GM19328 (cell line): Measurements from ENCODE around the gene TFAP2C.
"Not testable (repeated sequence)": the region's sequence is repeated elsewhere in the genome, so short reads cannot be mapped to it uniquely, and the experiment has no call there.

Source experiments
- ATAC-seq: cut with Tn5 transposase; IDR thresholded peaks from one replicate; pipeline ENCODE4 v1.9.1; 2021; ENCODE audit warnings: mild to moderate bottlenecking, moderate library complexity; ENCODE audit not compliant: unreplicated experiment

TFAP2C gene

GRCh38 chr20:56637576-56637975 lies 8.5 kb downstream of the TFAP2C start:
- no peak for ATAC-seq

GRCh38 chr20:56646599-56646998 lies 17.5 kb downstream of the TFAP2C start:
- no peak for ATAC-seq

DNA sequence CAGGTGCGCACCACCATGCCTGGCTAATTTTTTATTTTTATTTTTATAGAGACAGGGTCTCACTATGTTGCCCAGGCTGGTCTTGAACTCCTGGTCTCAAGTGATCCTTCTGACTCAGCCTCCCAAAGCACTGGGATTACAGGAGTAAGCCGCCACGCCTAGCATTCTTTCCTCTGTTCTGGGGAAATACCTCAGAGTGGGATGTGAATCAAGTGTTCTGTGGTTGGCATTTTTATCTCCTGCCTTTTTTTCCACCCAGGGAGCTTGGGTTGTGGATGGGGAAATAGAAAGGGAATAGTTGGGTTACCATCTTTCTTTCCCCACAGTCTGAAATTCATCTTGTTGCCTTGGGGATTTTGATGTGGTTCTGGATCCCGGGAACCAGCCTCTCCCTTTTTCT lies 24.1 kb downstream of the TFAP2C start:
- no peak for ATAC-seq

DNA sequence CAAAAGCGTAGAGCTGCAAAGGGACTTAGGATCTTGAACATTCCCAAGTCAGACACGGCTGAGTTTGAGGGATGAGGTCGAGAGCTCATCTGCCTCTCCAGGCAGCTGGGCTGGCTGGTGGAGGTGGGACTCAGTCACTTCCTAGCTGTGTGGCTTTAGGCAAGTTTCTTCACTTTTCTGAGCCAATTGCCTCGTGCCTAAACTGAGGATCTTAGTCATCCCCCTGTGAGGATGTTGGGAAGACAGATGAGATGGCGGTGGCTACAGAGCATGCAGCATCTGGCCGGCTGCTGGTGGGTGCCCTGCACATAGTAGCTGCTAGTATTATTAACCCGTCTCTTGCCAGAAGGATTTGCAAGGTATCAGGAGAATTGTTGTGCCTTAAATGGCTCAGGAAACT lies 27.5 kb downstream of the TFAP2C start:
- ATAC-seq: no peak

DNA sequence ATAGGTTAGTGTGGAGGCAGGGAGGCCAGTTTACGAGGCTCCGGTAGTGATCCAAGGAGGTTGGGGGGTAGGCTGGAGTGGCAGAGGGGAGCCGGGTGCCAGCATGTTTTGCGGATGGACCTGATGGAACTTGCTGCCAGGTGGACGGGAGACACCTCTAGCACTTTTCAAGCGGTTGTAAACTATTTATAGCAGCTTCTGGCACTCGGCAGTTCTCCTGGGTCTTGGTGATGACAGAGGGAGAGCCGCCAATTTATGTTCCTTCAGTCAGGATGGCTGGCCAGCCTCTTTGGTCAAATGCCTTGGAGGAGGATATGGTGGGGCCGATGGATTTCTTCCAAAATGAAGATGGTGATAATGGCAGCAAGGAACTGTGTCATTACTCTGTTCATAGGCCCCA lies 28.8 kb downstream of the TFAP2C start:
- ATAC-seq: no peak

DNA sequence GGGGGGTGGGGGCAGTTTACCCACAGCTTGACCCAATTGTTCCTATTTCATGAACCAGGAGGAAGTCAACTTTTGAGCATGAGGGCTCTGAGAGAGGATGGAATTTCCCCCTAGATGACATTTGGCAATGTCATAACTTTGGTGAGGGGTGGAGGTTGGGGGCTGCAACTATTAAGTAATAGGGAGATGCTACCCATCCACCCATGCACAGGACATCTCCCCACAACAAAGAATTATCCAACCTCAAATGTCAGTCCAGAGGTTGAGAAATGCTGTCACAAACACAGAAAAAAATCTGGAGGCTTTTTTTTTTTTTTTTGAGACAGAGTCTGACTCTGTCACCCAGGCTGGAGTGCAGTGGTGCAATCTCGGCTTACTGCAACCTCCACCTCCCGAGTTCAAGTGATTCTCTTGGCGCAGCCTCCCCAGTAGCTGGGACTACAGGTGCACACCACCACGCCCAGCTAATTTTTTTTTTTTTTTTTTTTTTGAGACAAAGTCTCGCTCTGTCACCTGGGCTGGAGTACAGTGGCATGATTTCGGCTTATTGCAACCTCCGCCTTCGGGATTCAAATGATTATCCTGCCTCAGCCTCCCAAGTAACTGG lies 29.3 kb downstream of the TFAP2C start:
- not testable (repeated sequence) for ATAC-seq

GRCh38 chr20:56663660-56664059 lies 34.6 kb downstream of the TFAP2C start:
- no peak for ATAC-seq

DNA sequence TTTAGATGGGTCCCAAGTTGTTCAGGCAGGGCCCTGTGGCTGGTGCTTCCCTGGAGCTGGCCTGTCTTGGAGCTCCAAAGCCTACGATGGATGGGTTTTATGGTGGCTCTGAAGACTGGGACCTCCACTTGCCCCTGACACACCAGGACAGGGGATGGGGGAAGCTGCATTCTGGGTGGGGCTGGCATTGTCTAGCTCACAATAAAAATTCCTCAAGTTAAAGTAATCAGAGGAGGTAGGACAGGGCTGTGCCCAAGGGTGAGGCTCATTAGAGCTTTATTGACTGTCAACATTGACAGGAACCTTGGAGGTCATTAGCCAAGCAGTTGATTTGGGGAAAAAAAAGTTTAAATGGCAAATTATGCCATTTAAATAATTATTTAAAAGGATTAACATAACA lies 35.7 kb downstream of the TFAP2C start:
- no peak for ATAC-seq

DNA sequence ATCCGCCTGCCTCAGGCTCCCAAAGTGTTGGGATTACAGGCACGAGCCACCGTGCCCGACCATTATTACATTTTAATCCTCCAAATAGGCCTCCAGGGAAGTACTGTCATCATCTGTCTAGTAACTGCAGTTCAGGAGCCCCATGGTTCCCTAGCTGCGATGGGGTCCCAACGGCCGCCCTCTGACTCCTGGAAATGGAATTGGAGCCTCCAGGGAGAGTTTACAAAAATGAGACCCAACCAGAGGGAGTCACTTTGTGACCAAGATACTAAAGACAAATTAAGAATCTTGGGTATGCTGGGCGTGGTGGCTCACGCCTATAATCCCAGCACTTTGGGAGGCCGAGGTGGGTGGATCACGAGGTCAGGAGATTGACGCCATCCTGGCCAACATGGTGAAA lies 36.7 kb downstream of the TFAP2C start:
- no peak for ATAC-seq

DNA sequence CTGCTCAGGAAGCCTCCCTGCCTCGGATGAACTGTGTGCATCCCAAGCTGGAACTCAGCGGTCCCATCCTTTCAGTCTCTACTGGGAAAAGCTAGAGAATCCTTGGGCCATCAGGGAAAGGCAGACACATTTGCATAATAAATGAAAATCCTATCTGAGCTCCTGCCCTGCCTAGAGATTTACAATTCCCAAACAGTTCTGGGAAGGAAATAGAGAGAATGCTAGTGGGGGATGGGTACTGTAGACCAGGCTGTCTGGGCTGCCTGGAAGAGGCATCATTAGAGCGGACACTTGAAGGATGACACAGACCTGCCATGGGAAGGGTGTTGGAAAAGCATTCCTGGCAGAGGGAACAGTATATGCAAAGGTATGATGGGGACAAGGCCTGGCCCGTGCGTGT lies 44.3 kb downstream of the TFAP2C start:
- ATAC-seq: no peak

DNA sequence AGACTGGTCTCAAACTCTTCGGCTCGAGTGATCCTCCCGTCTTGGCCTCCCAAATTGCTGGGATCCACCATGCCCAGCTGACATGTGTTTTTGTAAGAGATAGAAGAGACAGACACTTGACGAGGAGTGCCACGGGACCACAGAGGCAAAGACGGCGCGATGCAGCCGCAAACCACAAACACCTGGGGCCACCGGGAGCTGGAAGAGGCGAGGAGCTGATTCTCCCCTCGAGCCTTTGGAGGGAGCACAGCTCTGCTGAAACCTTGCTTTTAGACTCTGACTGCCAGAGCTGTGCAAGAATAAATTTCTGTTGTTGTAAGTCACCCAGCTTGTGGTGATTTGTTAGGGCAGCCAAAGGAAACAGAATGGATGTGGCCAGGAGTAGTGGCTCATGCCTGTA lies 46.9 kb downstream of the TFAP2C start:
- no peak for ATAC-seq

- ATAC-seq: no peak
Measured at GRCh38 chr20:56676679-56677078, 47.6 kb downstream of the TFAP2C start.

DNA sequence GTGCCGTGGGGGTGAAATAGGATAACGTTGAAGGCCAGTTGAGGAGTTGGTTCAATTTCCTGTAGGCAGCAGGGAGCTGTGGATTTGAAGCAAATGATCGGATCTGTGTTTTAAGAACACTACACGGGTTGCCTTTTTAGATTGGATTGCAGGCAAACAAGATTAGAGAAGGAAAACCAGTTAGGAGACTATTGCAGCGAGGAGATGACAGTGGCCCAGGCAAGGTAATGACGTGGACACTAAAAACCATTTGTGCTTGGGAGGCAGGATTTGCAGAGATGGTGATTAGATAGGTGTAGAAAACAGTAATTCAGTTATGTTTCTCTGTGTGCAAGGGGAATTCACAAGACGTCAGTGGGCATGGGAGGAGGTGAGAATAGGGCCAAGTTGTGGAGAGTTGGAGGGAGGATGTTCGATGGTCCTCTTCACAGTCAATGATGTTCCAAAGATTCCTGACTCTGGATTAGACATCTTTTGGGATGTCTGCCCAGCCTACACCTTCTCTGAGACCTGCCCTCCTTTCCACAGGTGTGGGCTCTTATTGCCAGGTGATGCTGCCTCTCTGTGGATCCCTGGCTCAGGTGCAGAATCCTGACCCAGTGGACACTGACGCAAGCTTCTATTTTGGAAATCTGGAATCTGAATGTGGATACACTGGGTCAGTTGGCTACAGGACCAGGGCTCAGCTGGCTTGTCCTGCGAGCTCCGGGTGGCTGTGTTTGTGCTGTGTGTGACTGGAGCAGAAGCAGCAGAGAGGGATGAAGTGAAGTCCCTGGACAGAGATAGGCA lies 54.2 kb downstream of the TFAP2C start:
- ATAC-seq: no peak

DNA sequence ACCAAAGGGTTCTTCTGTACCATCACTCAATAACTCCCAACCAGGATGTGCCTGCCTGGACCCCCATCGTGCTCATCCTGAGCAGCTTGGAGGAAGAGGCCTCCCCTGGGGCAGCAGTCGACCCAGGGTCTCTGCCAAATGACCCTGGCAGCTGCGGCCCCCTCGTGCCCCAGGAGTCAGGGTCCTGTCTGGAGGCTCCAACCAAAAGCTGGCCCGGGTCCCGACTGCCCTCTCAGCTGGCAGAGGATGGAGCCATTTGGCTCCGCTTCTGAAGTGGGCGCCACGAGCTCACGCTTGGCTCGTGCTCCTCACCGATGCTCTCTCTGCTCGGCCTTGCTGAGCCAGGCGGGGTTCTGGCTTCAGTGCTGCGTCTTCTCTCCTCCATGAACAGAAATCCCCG lies 56.8 kb downstream of the TFAP2C start:
- ATAC-seq: no peak

- no peak for ATAC-seq
Measured at GRCh38 chr20:56687061-56687460, 58.0 kb downstream of the TFAP2C start.

GRCh38 chr20:56688106-56688505 lies 59.0 kb downstream of the TFAP2C start:
- no peak for ATAC-seq
